HG02759 (cell line): ENCODE measurements around the gene TENM4.

Experiments
- ATAC-seq: cut with Tn5 transposase; IDR thresholded peaks from one replicate; pipeline ENCODE4 v1.9.1; 2021; ENCODE audit warnings: mild to moderate bottlenecking, moderate library complexity; ENCODE audit not compliant: unreplicated experiment

Gene TENM4

DNA sequence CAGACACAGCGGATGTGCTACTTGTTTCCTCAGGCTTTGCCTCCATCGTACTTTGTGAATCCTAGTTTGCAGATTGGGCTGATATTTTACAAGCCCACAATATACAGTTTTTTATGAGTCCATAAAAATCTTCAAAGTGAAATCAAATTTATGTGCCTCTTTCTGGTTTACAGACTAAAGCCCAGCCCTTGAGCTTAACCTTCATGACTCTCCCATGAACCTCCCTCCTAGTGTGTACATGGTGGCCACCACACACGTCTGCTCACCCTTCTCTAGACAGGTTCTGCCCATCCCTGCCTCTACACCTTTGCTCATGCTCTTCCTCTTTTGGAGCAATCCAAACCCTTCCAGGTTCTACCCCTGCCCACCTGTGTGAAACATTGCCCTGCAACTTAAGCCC, 129.4 kb downstream of the TENM4 start:
- no peak for ATAC-seq

- ATAC-seq: no peak
These were observed 131.4 kb downstream of the TENM4 start for GRCh38 chr11:79309407-79309806.

- ATAC-seq: no peak
These were observed 132.4 kb downstream of the TENM4 start for GRCh38 chr11:79308429-79308828.

- ATAC-seq: no peak
These were observed 136.1 kb downstream of the TENM4 start for GRCh38 chr11:79304599-79305212.

GRCh38 chr11:79296141-79296540, 144.7 kb downstream of the TENM4 start:
- no peak for ATAC-seq

- no peak for ATAC-seq
These were observed 145.7 kb downstream of the TENM4 start for GRCh38 chr11:79294845-79295731.

- no peak for ATAC-seq
These were observed 148.9 kb downstream of the TENM4 start for GRCh38 chr11:79291948-79292347.

GRCh38 chr11:79290761-79291160, 150.1 kb downstream of the TENM4 start:
- ATAC-seq: no peak

GRCh38 chr11:79287952-79288351, 152.9 kb downstream of the TENM4 start:
- no peak for ATAC-seq

DNA sequence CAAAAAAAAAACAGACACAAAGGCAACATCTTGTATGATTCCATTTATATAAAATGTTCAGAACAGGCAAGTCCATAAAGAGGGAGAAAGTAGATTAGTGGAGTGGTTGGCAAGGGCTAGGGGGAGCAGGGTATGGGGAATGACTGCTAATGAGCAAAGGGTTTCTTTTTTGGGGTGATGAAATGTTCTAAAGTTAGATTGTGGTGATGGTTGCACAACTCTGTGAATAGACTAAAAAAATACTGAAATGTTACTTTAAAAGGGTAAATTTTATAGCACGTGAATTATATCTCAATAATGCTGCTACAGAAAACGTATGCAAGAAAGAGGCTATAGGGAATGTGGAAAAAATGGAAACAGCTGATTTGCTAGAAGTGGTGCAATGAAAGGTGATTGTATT, 155.1 kb downstream of the TENM4 start:
- ATAC-seq: no peak

GRCh38 chr11:79276736-79277325, 164.0 kb downstream of the TENM4 start:
- ATAC-seq: no peak

- no peak for ATAC-seq
These were observed 166.0 kb downstream of the TENM4 start for GRCh38 chr11:79274636-79275331.

DNA sequence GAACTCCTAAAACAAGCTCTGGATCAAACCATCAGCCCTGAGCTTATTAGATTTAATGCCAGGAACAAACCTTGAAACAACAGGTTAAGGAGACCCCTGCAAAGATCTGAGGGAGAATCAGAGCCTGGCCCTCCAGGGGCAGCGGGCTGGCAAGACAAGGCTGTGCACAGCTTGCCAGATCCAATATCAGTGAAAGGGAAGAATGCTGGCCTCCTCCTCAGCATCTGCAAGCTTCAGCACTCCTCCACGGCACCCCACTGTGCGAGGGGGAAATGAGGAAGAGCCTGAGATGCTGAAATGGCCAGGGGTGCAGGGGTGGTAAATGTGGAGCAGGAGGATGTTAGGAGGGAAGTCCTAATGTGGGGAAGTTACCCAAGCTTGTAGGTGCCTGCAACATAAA, 167.0 kb downstream of the TENM4 start:
- ATAC-seq: no peak

DNA sequence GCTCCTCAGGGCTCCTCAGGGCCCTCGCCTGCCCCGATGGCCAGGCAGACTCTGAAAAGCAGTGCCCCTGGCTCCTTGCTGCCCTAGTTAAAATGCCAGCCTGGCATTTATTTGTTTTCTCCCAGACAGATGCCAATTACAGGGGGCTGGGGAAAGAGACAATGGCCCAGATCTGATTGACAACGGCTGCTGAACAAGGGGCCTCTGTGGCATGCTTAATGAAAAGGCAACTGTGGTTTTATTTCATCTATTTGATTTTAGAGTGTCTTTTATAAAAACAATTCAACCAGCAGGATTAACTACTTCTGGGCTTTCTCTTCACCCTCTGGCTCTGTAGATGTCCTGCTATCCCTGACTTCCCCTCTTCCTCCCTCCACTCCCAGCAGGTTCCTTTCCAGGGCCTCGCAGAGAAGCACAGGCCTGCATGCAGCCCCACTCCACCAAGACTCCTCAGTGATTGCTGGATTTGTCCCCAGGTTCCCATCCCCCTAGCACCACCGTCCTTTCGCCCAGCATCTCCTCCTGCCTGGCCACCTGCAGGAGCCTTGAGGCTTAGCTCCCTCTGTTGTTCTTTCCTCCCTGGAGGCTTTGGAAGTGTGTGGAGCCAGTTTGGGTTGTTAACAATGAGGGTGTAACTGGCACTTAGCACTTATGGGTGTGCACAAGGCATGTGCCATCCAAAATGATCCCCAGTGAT, 171.1 kb downstream of the TENM4 start:
- ATAC-seq: no peak

DNA sequence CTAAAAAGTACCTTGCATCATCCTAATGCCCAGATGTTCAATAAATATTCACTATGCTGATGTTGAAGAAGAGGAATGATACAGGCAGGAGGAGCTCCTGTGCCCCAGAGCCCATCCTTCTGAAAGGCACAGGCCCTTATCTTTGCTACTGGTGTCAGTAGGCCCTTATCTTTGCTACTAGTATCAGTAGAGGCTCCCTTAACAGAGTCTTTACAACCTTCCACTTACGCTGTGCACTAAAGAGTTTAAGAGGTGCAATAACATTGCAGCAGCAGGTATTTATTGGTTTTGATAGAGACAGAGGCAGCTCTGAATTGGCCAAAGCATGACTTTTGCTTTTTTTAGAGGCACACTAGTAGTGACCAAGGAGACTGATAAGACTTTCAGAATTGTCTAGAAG, 174.4 kb downstream of the TENM4 start:
- ATAC-seq: no peak

DNA sequence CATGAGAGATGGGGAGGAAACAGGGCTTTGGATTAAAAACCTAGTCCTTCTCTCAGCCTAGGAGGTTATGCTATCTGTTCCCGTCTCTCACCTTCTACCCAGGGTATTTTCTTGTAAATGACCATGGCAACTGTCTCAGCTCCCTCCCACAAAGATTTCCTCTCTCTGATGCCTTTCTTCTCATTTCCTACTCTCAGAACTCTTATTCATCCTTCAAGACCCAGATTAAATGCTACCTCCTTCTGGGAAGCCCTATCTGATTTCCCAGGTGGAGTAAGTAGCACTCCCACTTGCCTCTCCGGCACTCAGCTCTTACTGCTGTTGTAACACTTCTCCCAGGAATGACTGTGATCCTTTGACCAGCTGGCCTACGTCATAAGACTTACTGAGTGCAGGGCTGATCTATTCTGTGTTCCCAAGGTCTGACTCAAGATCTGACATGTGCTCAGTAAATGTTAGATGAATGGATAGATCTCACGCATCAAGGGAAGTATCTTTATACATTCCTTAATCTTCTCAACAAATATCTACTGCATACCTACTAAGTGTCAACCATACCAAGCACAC, 175.0 kb downstream of the TENM4 start:
- no peak for ATAC-seq

- no peak for ATAC-seq
These were observed 176.5 kb downstream of the TENM4 start for GRCh38 chr11:79264284-79264683.

- no peak for ATAC-seq
These were observed 177.8 kb downstream of the TENM4 start for GRCh38 chr11:79263001-79263400.

- no peak for ATAC-seq
These were observed 178.6 kb downstream of the TENM4 start for GRCh38 chr11:79262221-79262620.

DNA sequence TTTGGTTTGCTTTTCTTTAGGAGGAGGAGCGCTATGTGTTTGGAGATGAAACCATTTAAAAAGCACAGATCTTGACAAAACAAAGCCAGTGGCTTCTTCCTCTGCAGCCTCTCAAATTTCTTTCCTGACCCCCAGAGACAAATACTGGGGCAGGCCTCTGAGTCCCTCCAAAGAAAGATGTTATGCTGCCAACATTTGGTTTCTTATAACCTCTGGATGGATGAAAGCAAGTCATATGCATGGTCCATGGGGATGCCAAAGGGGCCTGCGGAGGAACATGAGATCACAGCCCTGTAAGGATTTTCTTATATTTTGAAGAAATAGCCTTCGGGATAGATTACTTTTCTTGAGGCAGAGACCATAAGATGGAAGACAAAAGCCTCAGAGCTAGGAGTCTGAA, 179.1 kb downstream of the TENM4 start:
- no peak for ATAC-seq

DNA sequence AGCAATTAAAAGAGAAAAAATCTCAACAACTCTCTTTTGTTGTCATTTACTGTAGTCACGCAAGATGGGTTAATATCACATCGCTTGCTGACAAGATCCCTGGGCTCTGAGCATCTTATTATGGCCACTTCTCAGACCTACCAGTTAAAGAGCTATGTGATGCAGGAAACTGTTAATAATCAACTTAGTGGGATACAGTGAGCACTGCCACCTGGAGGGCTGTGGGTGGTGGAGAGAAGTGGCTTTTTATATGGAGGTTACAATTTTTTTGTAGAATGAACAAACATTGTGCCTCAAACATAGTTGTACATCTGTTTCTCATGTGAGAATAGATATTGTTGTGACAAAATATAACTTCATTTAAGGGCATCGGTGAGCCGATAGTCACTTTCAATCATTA, 181.0 kb downstream of the TENM4 start:
- no peak for ATAC-seq
